ENCODE results near the gene ZNF324. TPM values are rescaled to one million over a fixed set of nuclear protein-coding genes. Genes with fewer than 3 reads are reported as not detected.

Gene ZNF324
- total and polyA plus RNA-seq, 2 of the 13 experiments (the other 11 are each of a cell fraction or from before 2014, with no cell fraction given): 1.1 to 4.7 TPM

GRCh38 chr19:58475714-58476497 is 9.0 kb downstream of the ZNF324 start, which contains the start of gene ZNF446 (continued):
- no peak for TF ChIP-seq TRIM22 (IDR thresholded peaks at IDR 0.05)

GRCh38 chr19:58476498-58477015 is 9.7 kb downstream of the ZNF324 start:
- WGBS (ENCODE audit: low lambda C conversion rate): 3% methylated on average over 20 of the region's 27 CpGs
- Histone ChIP-seq H4K20me1 (ENCODE audit: insufficient read depth, low read length) (no peaks in the 10 kb centered on the region), H2AFZ (ENCODE audit: low read length) (no peak overlapping the region), H3K4me3 (replicated peaks in 1 of 3; ENCODE audit: insufficient read depth in 1 of 3, low read depth in 2 of 3, low read length in 3 of 3) (peak overlapping the region; percentile 75 to 88 (median 75)), H3K9me3 (ENCODE audit: low read length) (no peaks in the 10 kb centered on the region), H3K4me1 (ENCODE audit: insufficient read depth, low read length) (peaks cover 20% of the 10 kb centered on the region), H3K9ac (ENCODE audit: insufficient read depth, low read depth, low read length) (peak overlapping the region; percentile 73), H3K27me3 (ENCODE audit: control insufficient read depth in 1 of 2, insufficient read depth in 2 of 2, low read length in 2 of 2) (no peaks in the 10 kb centered on the region; a peak in 1 of 5 replicates), H3K79me2 (ENCODE audit: insufficient read depth, low read length) (no peaks in the 10 kb centered on the region), H3K4me2 (ENCODE audit: low read depth, low read length) (peak overlapping the region; percentile 97), H3K27ac (ENCODE audit: extremely low read length, insufficient read depth, low read length) (peak overlapping the region; percentile 77), H3K36me3 (replicated peaks in 1 of 2; ENCODE audit: control insufficient read depth in 1 of 2, insufficient read depth in 2 of 2, low read length in 2 of 2) (peaks cover 3 to 23% of the 10 kb centered on the region in 2 experiments; a peak in 4 of 5 replicates)
- intact Hi-C loops (cut with micrococcal nuclease; ENCODE audit: unreplicated experiment): no loop called here
- POLR2A ChIA-PET: interaction anchor here (0.6 to 1.3 kb wide), 5 partner anchors 24 to 43 kb away, joined by 3 to 6 read pairs (median 3); partner anchors contain the start of genes SLC27A5 and ZBTB45
- FAIRE-seq: peak; percentile 43
- in situ Hi-C loops (cut with HindIII; ENCODE audit: extremely low pct_ligation_motif_present, low pct_unique_long_range_greater_than_20kb): no loop called here
- CTCF ChIA-PET (ENCODE audit: low intra/inter-chr PET ratio, low total read pairs): no interaction called here
- DNase-seq (ENCODE audit: low spot score): peak; percentile 25
- peak; percentile 13 for ATAC-seq
- BruUV-seq (replicated peaks): no TSS peak
- TF ChIP-seq KLF15 (CRISPR knock-in tag; IDR thresholded peaks at IDR 0.05; ENCODE audit: borderline replicate concordance): no peak
- TF ChIP-seq ZNF891 (CRISPR knock-in tag; IDR thresholded peaks at IDR 0.05): 0 out of 2 replicates have a peak, but pooled peaks have one; percentile 18
- no peak for TF ChIP-seq RFX5 (IDR thresholded peaks at IDR 0.05; ENCODE audit: low read depth, low read length)
- TF ChIP-seq JDP2 (CRISPR knock-in tag; IDR thresholded peaks at IDR 0.05; ENCODE audit: borderline replicate concordance): no peak
- TF ChIP-seq ZMYM2 (CRISPR knock-in tag; IDR thresholded peaks at IDR 0.05): no peak
- TF ChIP-seq NKX3-1 (CRISPR knock-in tag; IDR thresholded peaks at IDR 0.05): no peak
- no peak; the same call in 1 of the 2 replicates for TF ChIP-seq TAF1 (CRISPR knock-in tag; IDR thresholded peaks at IDR 0.05)
- 0 out of 2 replicates have a peak, but pooled peaks have one; percentile 1 for TF ChIP-seq ZFP91 (CRISPR knock-in tag; IDR thresholded peaks at IDR 0.05; ENCODE audit: borderline replicate concordance)
- peak; percentile 78 for TF ChIP-seq AGO1 (IDR thresholded peaks at IDR 0.05; ENCODE audit: low read depth, low read length, poor library complexity, severe bottlenecking)
- no peak for TF ChIP-seq TRAFD1 (CRISPR knock-in tag; IDR thresholded peaks at IDR 0.05; ENCODE audit: borderline replicate concordance)
- TF ChIP-seq SCMH1 (CRISPR knock-in tag; IDR thresholded peaks at IDR 0.05; ENCODE audit: borderline replicate concordance): no peak
- TF ChIP-seq ZC3H13 (CRISPR knock-in tag; IDR thresholded peaks at IDR 0.05): no peak
- no peak for TF ChIP-seq SMAD9 (CRISPR knock-in tag; IDR thresholded peaks at IDR 0.05)
- no peak for TF ChIP-seq ZBTB43 (CRISPR knock-in tag; conservative IDR thresholded peaks at IDR 0.05)
